SK-N-SH (cell line): ENCODE data around the gene CHFR. TPM values are rescaled to one million over a fixed set of nuclear protein-coding genes. Genes with fewer than 3 reads are reported as not detected.

Experiments
- CTCF ChIA-PET: fragments of 300-600, 350-600 bp; formaldehyde crosslinking; extraction: SDS; loops from one replicate; lab custom pipeline; 2021; lab: Yijun Ruan, JAX
- POLR2A ChIA-PET: fragments of 350-600 bp; sonication (Branson Sonifier 250); formaldehyde crosslinking; extraction: SDS; loops from one replicate; lab custom pipeline; 2020; ENCODE audit warnings: antibody characterized with exemption, inconsistent platforms; lab: Yijun Ruan, JAX
- DNase-seq: peaks from one replicate; pipeline ENCODE4 v3.0.0; 2012
- H2AFZ ChIP-seq: fragments of 200-600 bp; sonication (generic); 2 replicates; pipeline ENCODE4 v1.8.1; 2016; ENCODE audit warnings: antibody characterized with exemption, mild to moderate bottlenecking, low read depth
- H3F3A ChIP-seq: fragments of 200-600 bp; sonication (generic); replicated peaks from 2 replicates; pipeline ENCODE3; 2016; ENCODE audit warnings: antibody characterized with exemption, mild to moderate bottlenecking; ENCODE audit not compliant: insufficient read depth
- H3K27ac ChIP-seq, 2 experiments: fragments of 200-500 bp in 1 of 2; fragments of 200-600 bp in 1 of 2; sonication (Bioruptor generic) in 1 of 2; sonication (generic), shearing (Covaris generic) in 1 of 2; 2 replicates each; pipeline versions ENCODE4 v1.5.1 to v1.6.1; 2014 to 2016; ENCODE audit warnings: low read depth in 2 of 2, inconsistent platforms in 1 of 2, low read length in 1 of 2, mild to moderate bottlenecking in 1 of 2, mixed read lengths in 1 of 2
- H3K27me3 ChIP-seq: fragments of 200-600 bp; sonication (generic), shearing (Covaris generic); 2 replicates; pipeline ENCODE4 v1.6.1; 2016; ENCODE audit warnings: mixed run types; ENCODE audit not compliant: insufficient read depth
- H3K36me3 ChIP-seq, 2 experiments: fragments of 200-500 bp in 1 of 2; fragments of 200-600 bp in 1 of 2; sonication (Bioruptor generic) in 1 of 2; sonication (generic) in 1 of 2; replicated peaks in 1 of 2; 2 replicates each; pipeline versions ENCODE3 to v1.5.1; 2014 to 2016; ENCODE audit warnings: low read length in 1 of 2, mild to moderate bottlenecking in 1 of 2; ENCODE audit not compliant: insufficient read depth in 2 of 2, control insufficient read depth in 1 of 2
- H3K4me1 ChIP-seq, 2 experiments: fragments of 200-500 bp in 1 of 2; fragments of 200-600 bp in 1 of 2; sonication (Bioruptor generic) in 1 of 2; sonication (generic), shearing (Covaris generic) in 1 of 2; 2 replicates each; pipeline versions ENCODE4 v1.5.1 to v1.6.1; 2014 to 2016; ENCODE audit warnings: low read depth in 1 of 2, low read length in 1 of 2, mixed run types in 1 of 2; ENCODE audit not compliant: insufficient read depth in 2 of 2, control insufficient read depth in 1 of 2
- H3K4me2 ChIP-seq: fragments of 200-600 bp; sonication (generic), shearing (Covaris generic); 2 replicates; pipeline ENCODE4 v1.6.1; 2017; ENCODE audit warnings: mixed run types
- H3K4me3 ChIP-seq, 2 experiments: fragments of 200-500 bp in 1 of 2; fragments of 200-600 bp in 1 of 2; sonication (Bioruptor generic) in 1 of 2; sonication (generic), shearing (Covaris generic) in 1 of 2; 2 replicates each; pipeline versions ENCODE4 v1.5.1 to v1.8.1; 2014 to 2016; ENCODE audit warnings: low read depth in 2 of 2, inconsistent platforms in 1 of 2, low read length in 1 of 2, mild to moderate bottlenecking in 1 of 2, mixed read lengths in 1 of 2, moderate library complexity in 1 of 2
- H3K79me2 ChIP-seq: fragments of 200-600 bp; sonication (generic); 2 replicates; pipeline ENCODE4 v1.8.1; 2017; ENCODE audit warnings: mild to moderate bottlenecking; ENCODE audit not compliant: insufficient read depth
- H3K9ac ChIP-seq: fragments of 200-600 bp; sonication (generic); 2 replicates; pipeline ENCODE4 v1.6.1; 2017; ENCODE audit warnings: mixed run types
- H3K9me2 ChIP-seq: fragments of 200-600 bp; sonication (generic); 2 replicates; pipeline ENCODE4 v1.6.1; 2017; ENCODE audit warnings: mixed run types
- H3K9me3 ChIP-seq: fragments of 200-600 bp; sonication (generic); 2 replicates; pipeline ENCODE4 v1.6.1; 2017; ENCODE audit warnings: mixed run types, mild to moderate bottlenecking, moderate library complexity
- H4K20me1 ChIP-seq: fragments of 200-600 bp; sonication (generic); 2 replicates; pipeline ENCODE4 v1.6.1; 2017; ENCODE audit warnings: mild to moderate bottlenecking, mixed run types; ENCODE audit not compliant: insufficient read depth
- ELF1 ChIP-seq: IDR thresholded peaks from 2 replicates; pipeline ENCODE4 v1.4.0; 2012
- EP300 ChIP-seq, 2 experiments: IDR thresholded peaks; 2 replicates each; pipeline versions ENCODE4 v1.4.0 to v1.6.1; 2012; ENCODE audit warnings: borderline replicate concordance in 1 of 2, low read depth in 1 of 2, low read length in 1 of 2
- EZH2phosphoT487 ChIP-seq: fragments of 200-600 bp; sonication (generic); IDR thresholded peaks from 2 replicates; pipeline ENCODE4 v1.6.1; 2017; ENCODE audit warnings: low read depth, mixed run types, mild to moderate bottlenecking, antibody characterized with exemption, moderate library complexity, borderline replicate concordance
- FOSL2 ChIP-seq: IDR thresholded peaks from 2 replicates; pipeline ENCODE4 v1.4.0; 2012; ENCODE audit warnings: low read depth, mild to moderate bottlenecking, moderate library complexity, borderline replicate concordance
- GABPA ChIP-seq: IDR thresholded peaks from 2 replicates; pipeline ENCODE4 v1.4.0; 2012; ENCODE audit warnings: low read depth, mild to moderate bottlenecking
- JUND ChIP-seq: IDR thresholded peaks from 2 replicates; pipeline ENCODE4 v1.4.0; 2012
- MEF2A ChIP-seq: IDR thresholded peaks from 2 replicates; pipeline ENCODE4 v1.4.0; 2012; ENCODE audit warnings: low read depth, borderline replicate concordance
- PBX3 ChIP-seq: IDR thresholded peaks from 2 replicates; pipeline ENCODE4; 2012
- POLR2AphosphoS5 ChIP-seq: IDR thresholded peaks from 2 replicates; pipeline ENCODE4 v1.6.1; 2012; ENCODE audit warnings: low read depth, low read length
- RAD21 ChIP-seq: IDR thresholded peaks from 2 replicates; pipeline ENCODE4 v1.6.1; 2012; ENCODE audit warnings: mild to moderate bottlenecking, low read length
- RCOR1 ChIP-seq: fragments of 150-350 bp; IDR thresholded peaks from 2 replicates; pipeline ENCODE4 v1.6.1; 2017; ENCODE audit warnings: antibody characterized with exemption, low read length
- REST ChIP-seq: IDR thresholded peaks from 2 replicates; pipeline ENCODE4 v1.6.1; 2012; ENCODE audit warnings: mild to moderate bottlenecking, low read depth, low read length, moderate library complexity
- SIN3A ChIP-seq: IDR thresholded peaks from 2 replicates; pipeline ENCODE4 v1.6.1; 2012; ENCODE audit warnings: low read depth, mild to moderate bottlenecking, low read length, moderate library complexity, borderline replicate concordance
- TCF12 ChIP-seq: IDR thresholded peaks from 2 replicates; pipeline ENCODE4 v1.4.0; 2012
- TEAD4 ChIP-seq: IDR thresholded peaks from 2 replicates; pipeline ENCODE4 v1.4.0; 2012; ENCODE audit warnings: mild to moderate bottlenecking, borderline replicate concordance; ENCODE audit not compliant: insufficient read depth
- USF1 ChIP-seq: IDR thresholded peaks from 2 replicates; pipeline ENCODE4 v1.4.0; 2012; ENCODE audit warnings: low read depth, borderline replicate concordance
- YY1 ChIP-seq: IDR thresholded peaks from 2 replicates; pipeline ENCODE4 v1.4.0; 2012; ENCODE audit warnings: low read depth, mild to moderate bottlenecking
- ZBTB33 ChIP-seq: IDR thresholded peaks from 2 replicates; pipeline ENCODE4 v1.4.0; 2012; ENCODE audit warnings: low read depth, borderline replicate concordance
- WGBS: methylation state at CpG from one replicate; pipeline ENCODE4 v1.1.6; 2017; ENCODE audit warnings: low lambda C conversion rate; 5-methylcytosine and 5-hydroxymethylcytosine counted together
- polyA plus RNA-seq, 3 experiments: library from polyadenylated mRNA; depleted of rRNA; stranded (reverse); fragments of >200 nt; gene quantifications; 2 replicates each; pipeline ENCODE4 v1.2.3, GENCODE V29; 2012
- TF ChIP-seq, protein P1 (sequence below): fragments of 150-350 bp; IDR thresholded peaks from 2 replicates; pipeline ENCODE4 v1.6.1; 2016; ENCODE audit warnings: mild to moderate bottlenecking, low read depth, low read length
- TF ChIP-seq, protein P2 (sequence below): IDR thresholded peaks from 2 replicates; pipeline ENCODE4 v1.4.0; 2012; ENCODE audit warnings: low read depth

Gene CHFR
- polyA plus RNA-seq, 1 of the 3 experiments (the other 2 are of a cell fraction): 31.6 TPM

DNA sequence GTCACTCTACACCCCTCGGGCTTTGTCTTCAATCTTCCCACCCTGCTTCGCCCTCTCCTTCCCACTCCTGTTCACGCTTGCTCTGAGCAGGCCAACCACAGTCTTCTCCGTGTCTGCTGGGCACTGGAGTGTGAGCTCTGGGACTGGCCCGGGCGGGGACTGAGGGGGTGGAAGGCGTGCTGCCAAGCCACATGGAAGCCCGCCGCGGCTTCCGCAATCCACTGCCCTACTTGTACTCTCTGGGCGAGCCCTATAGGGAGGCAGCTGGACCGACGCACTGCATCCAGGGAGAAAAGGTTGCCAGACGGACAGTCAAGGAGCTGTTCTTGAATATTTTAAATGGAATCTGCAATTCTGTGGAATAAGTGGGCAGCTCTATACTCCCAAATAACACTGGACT lies 83.5 kb downstream of the CHFR start:
- POLR2A ChIA-PET: no interaction called here
- H3K9me3 ChIP-seq: no peaks in the 10 kb centered on the region
- H3K9ac ChIP-seq: no peak overlapping the region
- no peak overlapping the region for H2AFZ ChIP-seq
- peaks cover 62% of the 10 kb centered on the region for H4K20me1 ChIP-seq
- H3K27ac ChIP-seq: no peak overlapping the region
- 97% methylated on average over 9 of the region's 15 CpGs for WGBS
- H3K4me3 ChIP-seq: no peak overlapping the region
- H3K79me2 ChIP-seq: peaks cover 64% of the 10 kb centered on the region
- no peak overlapping the region for H3K4me2 ChIP-seq
- no peaks in the 10 kb centered on the region for H3K4me1 ChIP-seq
- peaks cover 51 to 74% of the 10 kb centered on the region in 2 experiments for H3K36me3 ChIP-seq
- no peak for TF ChIP-seq PBX3
- TF ChIP-seq USF1: no peak
- TF ChIP-seq, protein P1, sequence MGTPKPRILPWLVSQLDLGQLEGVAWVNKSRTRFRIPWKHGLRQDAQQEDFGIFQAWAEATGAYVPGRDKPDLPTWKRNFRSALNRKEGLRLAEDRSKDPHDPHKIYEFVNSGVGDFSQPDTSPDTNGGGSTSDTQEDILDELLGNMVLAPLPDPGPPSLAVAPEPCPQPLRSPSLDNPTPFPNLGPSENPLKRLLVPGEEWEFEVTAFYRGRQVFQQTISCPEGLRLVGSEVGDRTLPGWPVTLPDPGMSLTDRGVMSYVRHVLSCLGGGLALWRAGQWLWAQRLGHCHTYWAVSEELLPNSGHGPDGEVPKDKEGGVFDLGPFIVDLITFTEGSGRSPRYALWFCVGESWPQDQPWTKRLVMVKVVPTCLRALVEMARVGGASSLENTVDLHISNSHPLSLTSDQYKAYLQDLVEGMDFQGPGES: no peak
- TF ChIP-seq REST: no peak
- no peak for TF ChIP-seq MEF2A
- TF ChIP-seq GABPA: no peak
- TF ChIP-seq RAD21: no peak
- TF ChIP-seq SIN3A: no peak
- TF ChIP-seq EP300 (IDR thresholded peaks at IDR 0.05; ENCODE audit: borderline replicate concordance in 1 of 2, low read depth in 1 of 2, low read length in 1 of 2): no peak
- TF ChIP-seq TEAD4: no peak
- no peak for TF ChIP-seq ZBTB33
- TF ChIP-seq, protein P2, sequence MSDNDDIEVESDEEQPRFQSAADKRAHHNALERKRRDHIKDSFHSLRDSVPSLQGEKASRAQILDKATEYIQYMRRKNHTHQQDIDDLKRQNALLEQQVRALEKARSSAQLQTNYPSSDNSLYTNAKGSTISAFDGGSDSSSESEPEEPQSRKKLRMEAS: no peak
- TF ChIP-seq RCOR1: no peak
- no peak for TF ChIP-seq POLR2AphosphoS5
- no peak for TF ChIP-seq ELF1
- TF ChIP-seq FOSL2: no peak
- no peak for TF ChIP-seq JUND
- TF ChIP-seq YY1: no peak
- no peak for TF ChIP-seq TCF12
- TF ChIP-seq EZH2phosphoT487: no peak
- H3F3A ChIP-seq: no peaks in the 10 kb centered on the region
- no peaks in the 10 kb centered on the region for H3K27me3 ChIP-seq
- CTCF ChIA-PET: interaction anchor here (1.3 kb wide), 1 partner anchor 36 kb away, joined by 3 read pairs; no protein-coding TSS in a partner anchor
- DNase-seq: no peak
- H3K9me2 ChIP-seq: no peaks in the 10 kb centered on the region
